ENCODE data around the gene IRAK3. TPM values are rescaled to one million over a fixed set of nuclear protein-coding genes. Genes with fewer than 3 reads are reported as not detected.

IRAK3 gene
- total and polyA plus RNA-seq, 11 donors = 2.2 to 11.4 (median 4.7) TPM

DNA sequence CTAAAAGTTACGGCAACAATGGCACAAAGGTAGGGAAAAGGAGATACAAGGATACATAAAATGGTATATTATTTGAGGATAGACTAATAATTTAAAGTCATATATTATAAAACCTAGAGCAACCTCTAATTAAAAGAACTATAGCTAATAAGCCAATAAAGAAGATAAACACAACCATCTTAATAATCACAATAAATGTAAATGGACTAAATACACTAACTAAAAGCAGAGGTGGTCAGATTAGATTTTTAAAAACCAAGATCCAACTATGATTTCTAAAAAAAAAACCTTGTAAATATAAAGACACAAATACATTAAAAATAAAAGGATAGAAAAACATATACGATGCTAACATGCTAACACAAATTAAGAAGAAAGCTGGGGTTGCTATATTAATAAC is 47.7 kb upstream of the IRAK3 start:
- ATAC-seq = no peak
- DNase-seq = no peak
- intact Hi-C loops (cut with DNase I) = loop anchor here in 4 of 10 donors (10.0 kb wide), 3 partner anchors 164 to 554 kb away; partner anchors contain the start of gene HELB (in 2 of the 4)
- peaks cover 0 to 26% (median 16%) of the 10 kb centered on the region in 12 donors for H3K9me3 ChIP-seq
- no peak overlapping the region for H3K27ac ChIP-seq
- H3K27me3 ChIP-seq = no peaks in the 10 kb centered on the region
- peaks cover 3 to 52% (median 21%) of the 10 kb centered on the region in 12 donors for H3K4me1 ChIP-seq
- TF ChIP-seq CTCF (IDR thresholded peaks at IDR 0.05) = no peak
- no peak for TF ChIP-seq POLR2A (IDR thresholded peaks at IDR 0.05)
- H3K4me3 ChIP-seq = no peak overlapping the region
- peaks cover 0 to 86% (median 55%) of the 10 kb centered on the region in 9 donors for H3K36me3 ChIP-seq
- 96 to 99% (median 98%) methylated on average over 2 of the region's 2 CpGs for WGBS, 4 donors

- Histone ChIP-seq H3K27me3 (no peaks in the 10 kb centered on the region), H3K36me3 (peaks cover 0 to 86% (median 55%) of the 10 kb centered on the region in 9 donors), H3K4me3 (no peak overlapping the region), H3K9me3 (peaks cover 0 to 26% (median 16%) of the 10 kb centered on the region in 12 donors), H3K27ac (peak overlapping the region in 8 of 12 donors; percentile 5 to 80 (median 66)), H3K4me1 (peaks cover 3 to 52% (median 22%) of the 10 kb centered on the region in 12 donors)
- intact Hi-C loops (cut with DNase I) = loop anchor here in 4 of 10 donors (10.0 kb wide), 3 partner anchors 162 to 552 kb away; partner anchors contain the start of gene HELB (in 2 of the 4)
- DNase-seq (no peak), ATAC-seq (no peak)
- no peak for TF ChIP-seq CTCF (IDR thresholded peaks at IDR 0.05)
Measured at GRCh38 chr12:66142826-66143225, 46.2 kb upstream of the IRAK3 start.

GRCh38 chr12:66143868-66144267 is 45.1 kb upstream of the IRAK3 start:
- DNase-seq = no peak
- Histone ChIP-seq H3K36me3 (peaks cover 0 to 87% (median 55%) of the 10 kb centered on the region in 9 donors), H3K27me3 (no peaks in the 10 kb centered on the region), H3K4me1 (peaks cover 3 to 51% (median 21%) of the 10 kb centered on the region in 12 donors), H3K27ac (peak overlapping the region in 10 of 12 donors; percentile 3 to 80 (median 63)), H3K9me3 (peaks cover 0 to 26% (median 16%) of the 10 kb centered on the region in 12 donors), H3K4me3 (no peak overlapping the region)
- TF ChIP-seq CTCF (IDR thresholded peaks at IDR 0.05) = no peak
- no peak for TF ChIP-seq POLR2A (IDR thresholded peaks at IDR 0.05)
- peak; percentile 78 to 91 (median 90) for ATAC-seq
- WGBS, 4 donors = 64 to 71% (median 66%) methylated on average over 1 of the region's 1 CpG
- intact Hi-C loops (cut with DNase I) = loop anchor here in 4 of 10 donors (10.0 kb wide), 3 partner anchors 161 to 551 kb away; partner anchors contain the start of gene HELB (in 2 of the 4)

DNA sequence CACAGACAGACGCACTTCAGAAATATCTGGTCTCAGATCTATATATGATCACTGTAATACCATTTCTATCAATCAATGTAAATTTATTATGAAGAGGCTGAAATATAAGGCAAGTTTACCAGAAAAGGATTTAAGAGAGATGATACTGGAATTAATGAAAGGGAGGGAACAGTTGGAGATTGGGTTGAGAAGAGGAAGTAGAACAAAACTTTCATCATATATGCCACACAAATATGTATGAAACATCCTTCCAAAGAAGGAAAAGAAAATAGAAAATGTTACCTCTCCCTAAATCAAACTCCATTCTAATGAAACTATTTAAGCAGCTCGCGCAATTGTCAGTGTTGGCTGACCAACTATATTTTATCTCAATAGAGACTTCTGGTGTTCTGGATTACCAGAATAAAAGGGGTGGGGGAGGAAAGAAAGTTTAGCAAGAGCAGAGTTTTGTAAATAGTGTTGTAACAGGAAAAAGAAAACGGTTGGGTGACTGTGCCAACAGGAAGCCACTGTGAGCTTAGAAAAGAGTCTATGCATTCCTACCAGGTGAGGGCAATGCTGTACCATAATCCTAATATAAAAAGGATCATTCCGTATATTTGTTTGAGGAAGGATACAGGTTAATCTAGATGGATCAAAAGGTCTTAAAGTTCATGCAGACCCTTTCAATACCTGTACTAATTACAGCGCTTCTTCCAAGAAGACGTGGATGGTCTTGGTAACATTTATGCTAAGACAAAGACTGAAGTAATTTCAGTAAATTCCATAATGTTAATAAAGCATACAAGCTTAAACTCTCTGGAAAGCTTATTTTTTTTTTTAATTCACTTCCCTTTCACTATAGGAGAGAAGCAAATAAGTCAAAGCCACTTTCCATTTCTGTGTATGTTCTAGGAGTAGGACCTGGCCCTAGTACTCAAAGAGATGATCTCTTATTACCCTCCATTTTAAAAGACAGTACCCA is 43.9 kb upstream of the IRAK3 start:
- no peak overlapping the region for H3K4me3 ChIP-seq
- H3K36me3 ChIP-seq = peaks cover 0 to 80% (median 56%) of the 10 kb centered on the region in 9 donors
- no peaks in the 10 kb centered on the region for H3K27me3 ChIP-seq
- TF ChIP-seq CTCF (IDR thresholded peaks at IDR 0.05) = peak in 11 of 12 donors; percentile 45 to 77 (median 68)
- no peak for TF ChIP-seq POLR2A (IDR thresholded peaks at IDR 0.05)
- peak overlapping the region in 11 of 12 donors; percentile 20 to 80 (median 62) for H3K27ac ChIP-seq
- ATAC-seq (peak; percentile 56 to 86 (median 84)), DNase-seq (peak in 2 of 5 donors; percentile 32 to 46)
- WGBS, 4 donors = 40 to 52% (median 41%) methylated on average over 7 of the region's 7 CpGs
- H3K9me3 ChIP-seq = peaks cover 0 to 24% (median 16%) of the 10 kb centered on the region in 12 donors
- H3K4me1 ChIP-seq = peaks cover 3 to 42% (median 19%) of the 10 kb centered on the region in 12 donors
- intact Hi-C loops (cut with DNase I) = loop anchor here in 5 of 10 donors (5.0 to 10.0 kb wide), 4 partner anchors 152 to 550 kb away; partner anchors contain the start of gene HELB (in 2 of the 5)
